Keratinocyte (primary cell): ENCODE data around the gene HEG1. TPM values are rescaled to one million over a fixed set of nuclear protein-coding genes. Genes with fewer than 3 reads are reported as not detected.
A peak's percentile ranks its signal among the peaks of the same experiment; 100 is the strongest.

ENCODE experiments used
- DNase-seq: peaks from one replicate; pipeline ENCODE4 v3.0.0-alpha.2; 2011; ENCODE audit warnings: low read depth, missing footprints, low spot score
- FAIRE-seq: peaks from 2 replicates; lab custom pipeline; 2011; peaks lifted over from hg19 to GRCh38; lab: Jason Lieb, UNC
- H2AFZ ChIP-seq: 2 replicates; pipeline ENCODE4 v1.6.0; 2012; ENCODE audit warnings: low read length, control low read depth, inconsistent platforms; ENCODE audit not compliant: control insufficient read depth
- H3K27ac ChIP-seq: 2 replicates; pipeline ENCODE4 v1.5.1; 2011; ENCODE audit warnings: low read length; ENCODE audit not compliant: control insufficient read depth, insufficient read depth
- H3K27me3 ChIP-seq: 3 replicates; pipeline ENCODE4 v1.6.0; 2011; ENCODE audit warnings: low read length; ENCODE audit not compliant: control insufficient read depth, insufficient read depth; ENCODE audit errors: extremely low read depth
- H3K36me3 ChIP-seq, 2 experiments: 2 replicates in 1 of 2; 3 replicates in 1 of 2; pipeline ENCODE4 v1.5.1; 2011; ENCODE audit warnings: low read length in 2 of 2, mild to moderate bottlenecking in 1 of 2; ENCODE audit not compliant: control insufficient read depth in 2 of 2, insufficient read depth in 2 of 2; ENCODE audit errors: extremely low read depth in 1 of 2
- H3K4me1 ChIP-seq: 3 replicates; pipeline ENCODE4 v1.5.1; 2011; ENCODE audit warnings: low read length; ENCODE audit not compliant: control insufficient read depth, insufficient read depth; ENCODE audit errors: extremely low read depth
- H3K4me2 ChIP-seq: 3 replicates; pipeline ENCODE4 v1.6.0; 2011; ENCODE audit warnings: low read depth, low read length; ENCODE audit not compliant: control insufficient read depth, insufficient read depth; ENCODE audit errors: extremely low read depth
- H3K4me3 ChIP-seq, 3 experiments: fragments of 200-600 bp in 1 of 3; sonication (generic) in 1 of 3; 2 replicates in 2 of 3; 3 replicates in 1 of 3; pipeline ENCODE4 v1.5.1; 2011 to 2016; ENCODE audit warnings: low read length in 3 of 3, mild to moderate bottlenecking in 3 of 3, control low read depth in 2 of 3, inconsistent platforms in 1 of 3, low read depth in 1 of 3, mixed read lengths in 1 of 3, mixed run types in 1 of 3, moderate library complexity in 1 of 3; ENCODE audit not compliant: control insufficient read depth in 2 of 3, insufficient read depth in 2 of 3; ENCODE audit errors: extremely low read depth in 1 of 3
- H3K79me2 ChIP-seq: 2 replicates; pipeline ENCODE4 v1.6.0; 2012; ENCODE audit warnings: low read length; ENCODE audit not compliant: control insufficient read depth, insufficient read depth
- H3K9ac ChIP-seq: 3 replicates; pipeline ENCODE4 v1.6.0; 2011; ENCODE audit warnings: low read length; ENCODE audit not compliant: control insufficient read depth, insufficient read depth; ENCODE audit errors: extremely low read depth
- H3K9me1 ChIP-seq: 3 replicates; pipeline ENCODE4 v1.6.0; 2011; ENCODE audit warnings: low read length; ENCODE audit not compliant: control insufficient read depth, insufficient read depth; ENCODE audit errors: extremely low read depth
- H3K9me3 ChIP-seq: 2 replicates; pipeline ENCODE4 v1.5.1; 2012; ENCODE audit warnings: low read depth, low read length; ENCODE audit not compliant: control insufficient read depth
- H4K20me1 ChIP-seq: 3 replicates; pipeline ENCODE4 v1.6.0; 2011; ENCODE audit warnings: low read length; ENCODE audit not compliant: control insufficient read depth, insufficient read depth; ENCODE audit errors: extremely low read depth
- CTCF ChIP-seq, 3 experiments: IDR thresholded peaks in 1 of 3; conservative IDR thresholded peaks in 1 of 3; optimal IDR thresholded peaks in 1 of 3; 2 replicates in 2 of 3; 3 replicates in 1 of 3; pipeline versions ENCODE3 to v1.5.1; 2011; ENCODE audit warnings: low read length in 3 of 3, mild to moderate bottlenecking in 3 of 3, moderate library complexity in 2 of 3, control low read depth in 1 of 3, inconsistent platforms in 1 of 3; ENCODE audit not compliant: insufficient read depth in 2 of 3; ENCODE audit errors: extremely low read depth in 1 of 3
- EZH2 ChIP-seq: IDR thresholded peaks from one replicate; pipeline ENCODE4 v1.6.1; 2012; ENCODE audit warnings: inconsistent platforms, mild to moderate bottlenecking, low read length, moderate library complexity
- dilution Hi-C: fragments of 300-500 bp; cut with MboI; formaldehyde crosslinking; loops from one replicate; pipeline ENCODE4 v1.7.0; 2020; ENCODE audit warnings: low sequenced_read_pairs; ENCODE audit not compliant: extremely low pct_ligation_motif_present
- polyA plus RNA-seq, 5 experiments: library from polyadenylated mRNA; depleted of rRNA in 3 of 5; stranded (reverse) in 3 of 5; stranded (forward) in 1 of 5; unstranded in 1 of 5; fragments of >200 nt; gene quantifications; 1 replicate in 1 of 5; 2 replicates in 3 of 5; 3 replicates in 1 of 5; pipeline versions ENCODE4 v1.2.1 to v1.2.3, GENCODE V29; 2011 to 2012; ENCODE audit warnings: missing spikeins in 2 of 5, low read depth in 1 of 5, low replicate concordance in 1 of 5

HEG1 gene
- polyA plus RNA-seq, 1 donor (not counting 4 experiments of a cell fraction or from before 2014, with no cell fraction given), result 12.7 TPM

GRCh38 chr3:124997303-124998246 lies 58.2 kb downstream of the HEG1 start:
- Histone ChIP-seq H3K4me3 (no peak overlapping the region), H3K79me2 (no peaks in the 10 kb centered on the region), H3K4me1 (no peaks in the 10 kb centered on the region), H3K4me2 (no peak overlapping the region), H4K20me1 (no peaks in the 10 kb centered on the region), H3K9me3 (no peaks in the 10 kb centered on the region), H3K9me1 (no peaks in the 10 kb centered on the region), H3K27me3 (no peaks in the 10 kb centered on the region), H3K36me3 (peaks cover 19 to 24% of the 10 kb centered on the region in 2 experiments), H3K27ac (no peak overlapping the region), H3K9ac (no peak overlapping the region), H2AFZ (no peak overlapping the region)
- DNase-seq (no peak), FAIRE-seq (no peak)
- dilution Hi-C loops, result no loop called here
- no peak for TF ChIP-seq EZH2
- TF ChIP-seq CTCF (optimal IDR thresholded peaks at IDR 0.05 in 1 of 3, IDR thresholded peaks at IDR 0.05 in 1 of 3, conservative IDR thresholded peaks at IDR 0.05 in 1 of 3; ENCODE audit: extremely low read depth in 1 of 3, insufficient read depth in 2 of 3, low read length in 3 of 3), result no peak

GRCh38 chr3:124995460-124995994 lies 60.3 kb downstream of the HEG1 start:
- no peaks in the 10 kb centered on the region for H4K20me1 ChIP-seq
- no peaks in the 10 kb centered on the region for H3K27me3 ChIP-seq
- no peaks in the 10 kb centered on the region for H3K9me3 ChIP-seq
- no peaks in the 10 kb centered on the region for H3K9me1 ChIP-seq
- peaks cover 19 to 22% of the 10 kb centered on the region in 2 experiments for H3K36me3 ChIP-seq
- H3K4me1 ChIP-seq, result no peaks in the 10 kb centered on the region
- H3K9ac ChIP-seq, result no peak overlapping the region
- no peak overlapping the region for H3K27ac ChIP-seq
- no peak overlapping the region for H3K4me3 ChIP-seq
- H3K79me2 ChIP-seq, result no peaks in the 10 kb centered on the region
- no peak overlapping the region for H2AFZ ChIP-seq
- H3K4me2 ChIP-seq, result no peak overlapping the region
- TF ChIP-seq EZH2 (no peak), CTCF (optimal IDR thresholded peaks at IDR 0.05 in 1 of 3, IDR thresholded peaks at IDR 0.05 in 1 of 3, conservative IDR thresholded peaks at IDR 0.05 in 1 of 3; ENCODE audit: extremely low read depth in 1 of 3, insufficient read depth in 2 of 3, low read length in 3 of 3) (peak; percentile 56 to 76 (median 70))
- DNase-seq (no peak), FAIRE-seq (no peak)
- dilution Hi-C loops, result no loop called here
